HG03439 (cell line): ENCODE data around the gene SVOPL.

Experiments used
- ATAC-seq: cut with Tn5 transposase; IDR thresholded peaks from one replicate; pipeline ENCODE4 v1.9.1; 2021; ENCODE audit warnings: mild to moderate bottlenecking, moderate library complexity; ENCODE audit not compliant: unreplicated experiment

SVOPL gene

DNA sequence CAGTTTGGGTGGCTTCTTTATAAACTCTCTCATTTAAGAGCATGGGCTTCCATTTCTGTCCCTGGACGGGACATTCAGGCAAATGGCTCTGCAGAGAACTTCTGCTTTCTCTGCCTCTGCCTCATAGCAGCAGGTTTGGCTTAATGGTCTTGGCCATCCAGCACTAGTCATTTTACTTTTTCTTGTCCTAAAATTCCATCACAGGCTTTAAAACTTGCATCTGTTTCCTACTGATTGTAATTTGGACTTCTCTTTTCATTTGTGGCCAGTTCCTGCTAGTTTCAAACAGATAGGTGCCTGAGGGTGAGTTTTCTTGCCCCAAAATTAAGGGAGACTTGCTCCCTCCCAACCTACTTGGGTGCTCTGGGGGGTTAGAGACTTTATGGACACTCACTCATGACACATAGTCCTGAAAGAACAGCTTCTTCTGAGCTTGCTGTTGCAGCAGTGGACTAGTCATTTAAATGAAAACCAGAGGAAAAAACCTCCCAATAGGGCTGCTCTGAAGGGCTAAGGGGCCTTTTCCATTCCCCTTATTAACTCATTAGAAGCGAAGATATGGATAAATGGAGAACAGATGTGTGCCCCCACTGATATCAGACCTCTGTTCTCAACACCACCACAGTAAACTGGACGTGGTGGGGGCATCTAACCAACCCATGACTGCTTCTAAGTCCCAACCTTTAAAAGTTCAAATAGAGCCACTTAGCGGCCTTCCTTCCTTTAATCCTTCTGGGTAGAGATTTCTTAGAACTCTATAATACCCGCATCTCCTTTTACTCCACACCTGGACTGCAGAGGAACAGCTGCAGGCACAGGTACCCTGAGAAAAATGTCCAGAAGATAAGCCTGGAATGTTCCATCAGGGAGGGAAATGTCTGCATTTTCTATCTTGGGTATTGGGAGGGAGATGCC is 38.8 kb downstream of the SVOPL start:
- ATAC-seq: no peak

DNA sequence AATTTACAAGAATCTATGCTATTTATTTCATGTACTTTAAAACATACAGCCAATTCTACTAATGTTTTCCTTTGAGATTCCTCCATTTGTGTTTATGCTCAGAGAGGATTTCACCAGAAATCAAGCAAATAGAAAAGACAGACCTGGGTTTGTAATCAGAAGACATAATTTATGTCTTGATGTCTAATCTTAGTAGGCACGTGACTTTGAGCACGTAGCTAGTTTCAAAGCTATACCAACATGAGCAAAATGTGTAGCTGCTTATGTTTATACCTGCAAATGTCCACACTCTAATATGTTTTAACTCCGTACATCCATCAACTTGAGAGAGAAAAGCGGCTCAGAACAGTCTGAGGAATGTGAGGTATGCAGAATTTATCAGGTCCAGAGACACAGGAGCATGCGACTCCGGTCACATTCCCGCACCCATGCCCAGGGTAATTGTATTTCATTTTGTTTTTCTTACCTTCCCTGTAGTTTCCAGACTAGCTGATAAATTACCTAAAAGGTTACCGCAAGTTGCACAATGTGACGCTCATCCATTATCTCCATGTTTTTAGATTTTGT is 40.0 kb downstream of the SVOPL start:
- no peak for ATAC-seq

DNA sequence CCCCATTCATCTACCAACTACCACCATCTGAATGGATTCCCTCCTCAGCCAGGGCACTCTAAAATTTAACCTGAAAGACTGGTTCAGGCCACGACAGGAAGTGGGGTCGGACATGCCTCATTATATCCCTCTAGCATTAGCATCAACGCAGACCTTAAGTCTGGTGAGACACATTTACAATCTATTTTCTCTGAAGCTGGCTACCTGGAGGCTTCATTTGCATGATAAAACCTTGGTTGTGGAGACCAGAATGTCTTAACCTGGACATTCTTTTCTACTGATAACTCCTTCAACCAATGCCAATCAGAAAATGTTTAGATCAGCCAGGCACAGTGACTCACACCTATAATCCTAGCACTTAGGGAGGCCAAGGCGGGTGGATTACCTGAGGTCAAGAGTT is 42.3 kb downstream of the SVOPL start:
- ATAC-seq: no peak

DNA sequence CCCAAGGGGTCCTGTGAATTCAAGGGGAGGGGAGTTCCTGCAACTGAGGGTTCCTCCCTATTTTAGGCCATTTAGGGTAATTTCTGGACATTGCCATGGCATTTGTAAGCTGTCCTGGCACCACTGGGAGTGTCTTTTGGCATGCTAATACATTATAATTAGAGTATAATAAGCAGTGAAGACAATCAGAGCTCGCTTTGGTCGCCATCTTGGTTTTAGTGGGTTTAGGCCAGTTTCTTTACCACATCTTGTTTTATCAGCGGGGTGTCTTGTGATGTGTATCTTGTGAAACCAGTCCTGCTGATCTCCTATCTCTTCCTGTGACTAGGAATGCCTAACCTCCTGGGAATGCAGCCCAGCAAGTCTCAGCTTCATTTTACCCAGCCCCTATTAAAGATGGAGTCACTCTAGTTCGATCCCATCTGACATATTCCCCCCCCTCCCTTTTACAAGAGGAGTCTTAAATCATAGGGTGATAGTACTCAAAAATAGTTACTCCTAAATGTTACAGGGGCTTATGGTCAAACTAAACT is 43.2 kb downstream of the SVOPL start:
- no peak for ATAC-seq

DNA sequence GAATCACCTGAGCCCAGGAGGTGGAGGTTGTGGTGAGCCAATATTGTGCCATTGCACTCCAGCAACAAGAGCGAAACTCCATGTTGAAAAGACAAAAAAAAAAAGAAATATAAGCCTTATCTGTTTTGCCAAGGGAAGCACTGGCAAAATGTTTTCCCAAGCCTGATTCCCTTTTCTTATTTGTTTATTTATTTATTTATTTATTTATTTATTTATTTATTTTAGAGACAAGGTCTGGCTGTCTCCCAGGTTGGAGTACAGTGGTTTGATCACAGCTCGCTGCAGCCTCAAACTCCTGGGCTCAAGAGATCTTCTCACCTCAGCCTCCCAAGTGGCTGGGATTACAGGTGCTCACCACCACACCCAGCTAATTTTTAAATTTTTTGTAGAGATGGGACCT is 44.2 kb downstream of the SVOPL start:
- ATAC-seq: no peak

DNA sequence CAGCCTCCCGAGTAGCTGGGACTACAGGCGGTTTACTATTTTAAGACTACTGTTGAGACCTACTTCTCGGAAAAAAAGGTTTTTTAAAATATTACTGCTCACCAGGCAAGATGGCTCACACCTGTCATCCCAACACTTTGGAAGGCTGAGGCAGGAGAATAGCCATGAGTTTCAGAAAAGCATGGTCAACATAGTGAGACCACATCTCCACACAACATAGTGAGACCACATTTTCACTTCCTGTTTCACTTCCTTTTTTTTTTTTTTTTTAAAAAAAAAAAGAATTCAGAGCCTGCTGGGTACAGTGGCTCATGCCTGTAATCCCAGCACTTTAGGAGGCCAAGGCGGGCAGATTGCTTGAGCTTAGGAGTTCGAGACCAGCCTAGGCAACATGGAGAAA is 46.5 kb downstream of the SVOPL start:
- no peak for ATAC-seq

DNA sequence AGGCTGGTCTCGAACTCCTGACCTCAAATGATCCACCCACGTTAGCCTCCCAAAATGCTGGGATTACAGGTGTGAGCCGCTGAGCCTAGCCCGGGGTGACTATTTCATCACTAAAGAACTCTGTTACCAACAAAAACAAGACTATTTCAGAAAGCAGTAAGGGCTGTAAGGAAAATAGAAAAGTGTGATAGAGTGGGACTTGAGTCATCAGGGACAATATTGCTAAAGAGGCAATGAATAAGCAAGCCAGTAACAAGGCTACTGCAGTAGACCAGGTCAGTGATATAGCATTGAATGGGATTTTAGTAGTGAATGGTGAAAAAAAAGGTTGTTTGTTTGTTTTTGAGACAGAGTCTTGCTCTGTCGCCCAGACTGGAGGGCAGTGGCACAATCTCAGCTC is 51.7 kb downstream of the SVOPL start:
- no peak for ATAC-seq

DNA sequence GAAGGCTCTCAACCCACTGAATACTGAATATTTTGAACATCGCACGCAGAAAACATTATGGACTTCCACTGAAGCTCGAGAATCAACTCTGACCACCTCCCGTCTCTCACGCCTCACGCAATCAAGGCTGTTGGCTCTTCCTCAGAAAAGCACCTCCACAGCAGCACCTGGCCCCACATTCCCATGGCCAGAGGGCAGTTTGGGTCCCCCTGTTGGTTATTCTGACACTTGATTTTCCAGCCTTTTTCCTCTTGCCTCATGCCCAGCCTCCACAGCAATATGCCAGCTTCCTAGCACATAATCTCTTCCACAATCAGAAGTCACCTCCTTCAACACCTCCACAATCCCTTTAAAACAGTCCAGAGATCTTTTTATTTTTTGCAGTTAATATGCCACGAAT is 55.9 kb downstream of the SVOPL start:
- no peak for ATAC-seq

DNA sequence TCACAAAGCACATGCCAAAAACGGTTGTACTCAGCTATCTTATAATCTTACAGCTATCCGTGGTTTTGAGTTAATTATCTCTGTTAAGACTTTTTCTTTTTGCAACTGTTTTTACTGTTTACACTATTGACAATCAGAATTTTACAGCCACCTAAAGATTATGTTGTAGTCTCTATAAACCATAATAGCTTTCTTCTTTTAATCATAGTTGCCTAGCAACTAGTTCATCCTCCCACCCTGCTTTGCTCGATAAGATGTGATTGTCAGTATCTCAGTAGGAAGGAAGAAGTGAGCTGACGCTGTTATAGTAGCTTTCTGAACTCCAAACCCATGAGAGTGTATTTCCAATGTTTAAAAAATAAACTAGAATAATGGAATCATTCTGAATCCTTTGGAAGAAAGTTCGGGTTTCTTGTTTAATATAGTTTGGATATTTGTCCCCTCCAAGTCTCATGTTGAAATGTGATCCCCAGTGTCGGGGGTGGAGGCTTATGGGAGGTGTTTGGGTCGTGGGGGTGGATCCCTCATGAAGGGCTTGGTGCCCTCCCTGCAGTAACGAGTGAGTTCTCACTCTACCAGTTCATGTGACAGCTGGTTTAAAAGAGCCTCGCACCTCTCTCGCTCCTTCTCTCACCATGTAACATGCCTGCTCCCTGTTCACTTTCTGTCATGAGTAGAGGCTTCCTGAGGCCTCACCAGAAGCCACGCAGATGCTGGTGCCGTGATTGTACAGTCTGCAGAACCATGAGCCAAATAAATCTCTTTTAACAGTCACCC is 68.1 kb downstream of the SVOPL start:
- ATAC-seq: no peak

DNA sequence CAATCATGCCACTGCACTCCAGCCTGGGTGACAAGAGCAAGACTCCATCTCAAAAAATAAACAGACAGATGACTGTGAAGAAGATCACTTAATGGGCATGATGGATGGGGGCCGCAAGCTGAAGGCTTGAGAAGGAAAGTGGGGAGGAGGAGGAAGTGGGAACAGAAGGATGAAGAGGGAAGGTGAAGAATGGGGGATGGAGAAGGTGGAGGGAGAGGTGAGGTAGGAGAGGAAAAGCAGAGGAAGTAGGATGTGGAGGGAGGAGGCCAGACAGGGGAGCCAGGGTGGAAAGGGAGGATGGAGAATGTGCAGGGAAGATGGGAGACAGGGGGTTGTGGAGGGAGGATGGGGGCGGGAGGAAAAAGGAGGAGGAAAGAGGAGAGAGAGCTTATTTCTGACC is 68.8 kb downstream of the SVOPL start:
- ATAC-seq: no peak

DNA sequence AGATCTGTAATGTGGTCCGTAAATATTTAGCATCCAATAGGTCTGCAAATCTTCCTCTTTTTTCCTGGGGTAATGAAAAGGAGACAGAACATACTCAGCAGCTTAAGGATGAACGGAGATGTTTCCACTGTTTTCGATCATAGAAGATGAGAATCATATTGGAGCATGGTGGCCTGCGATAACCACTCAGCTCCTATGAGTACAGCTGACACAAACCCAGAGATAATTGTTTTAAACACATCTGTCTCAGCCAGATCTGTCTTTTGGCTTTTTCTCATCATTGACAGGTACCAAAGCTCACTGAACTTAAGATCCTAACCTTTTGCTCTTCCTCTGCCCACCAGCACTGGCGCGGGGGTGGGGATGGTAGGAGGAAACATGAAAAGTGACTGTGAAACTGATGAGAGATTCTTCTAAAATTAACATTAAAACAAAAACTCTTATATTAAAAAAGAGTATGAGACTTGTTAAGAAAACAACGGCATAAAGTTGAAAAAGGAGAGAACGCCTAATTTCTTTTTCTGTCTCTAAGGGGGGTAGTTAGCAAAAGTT is 71.0 kb downstream of the SVOPL start:
- no peak for ATAC-seq

DNA sequence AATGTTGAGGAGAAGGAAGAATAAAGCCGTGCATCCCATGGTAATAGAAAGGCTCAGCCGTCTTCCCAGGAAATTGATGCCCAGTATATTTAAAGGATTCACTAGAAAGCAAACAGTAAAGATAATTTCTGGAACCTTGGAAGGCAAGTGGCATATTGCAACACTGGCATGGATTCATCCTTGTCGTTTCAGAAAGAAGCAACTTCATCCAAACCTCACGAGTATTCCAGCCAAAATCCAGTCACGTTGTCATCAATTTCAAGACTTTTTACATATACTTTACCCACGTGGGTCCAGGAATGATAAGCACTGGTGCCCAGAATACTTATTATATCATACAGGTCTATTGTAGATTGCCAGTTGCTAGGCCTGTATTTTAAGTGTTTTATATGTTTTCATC is 73.8 kb downstream of the SVOPL start:
- ATAC-seq: no peak

DNA sequence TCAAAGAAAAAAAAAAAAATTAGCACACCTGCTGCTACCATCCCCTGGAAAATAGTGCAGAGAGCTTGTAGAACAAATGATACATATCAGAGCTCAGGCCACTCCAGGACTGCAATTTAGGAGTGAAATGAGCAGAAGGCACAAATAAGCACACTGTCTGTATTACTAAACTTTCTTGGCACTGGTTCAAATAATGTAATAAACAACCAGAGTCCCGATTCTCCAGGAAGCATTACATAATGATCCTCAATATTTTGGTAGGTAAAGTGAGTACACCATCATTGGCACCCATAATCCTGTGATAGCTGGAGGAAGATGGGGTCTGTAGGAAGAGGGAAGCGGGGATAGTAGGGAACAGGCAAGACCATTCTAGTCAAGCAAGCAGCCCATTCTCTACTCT is 74.3 kb downstream of the SVOPL start:
- no peak for ATAC-seq

DNA sequence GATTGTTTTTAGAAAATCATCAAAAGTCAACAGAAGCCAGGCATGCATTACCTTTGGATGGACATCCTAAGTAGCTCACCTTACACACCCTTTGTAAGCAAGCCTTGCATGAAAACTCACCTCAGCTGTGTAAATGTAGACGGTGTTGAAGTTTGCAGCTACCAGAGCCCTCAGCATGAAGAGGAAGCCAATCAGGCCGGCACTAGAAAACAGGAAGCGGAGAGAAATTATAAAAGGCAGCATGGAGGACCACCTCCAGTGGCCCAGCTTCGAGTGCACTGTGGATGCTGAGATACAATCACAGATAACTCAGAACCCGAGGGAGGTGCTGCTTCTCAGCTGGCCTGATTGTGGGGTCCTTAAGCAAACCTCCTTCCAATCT is 75.3 kb downstream of the SVOPL start:
- no peak for ATAC-seq

DNA sequence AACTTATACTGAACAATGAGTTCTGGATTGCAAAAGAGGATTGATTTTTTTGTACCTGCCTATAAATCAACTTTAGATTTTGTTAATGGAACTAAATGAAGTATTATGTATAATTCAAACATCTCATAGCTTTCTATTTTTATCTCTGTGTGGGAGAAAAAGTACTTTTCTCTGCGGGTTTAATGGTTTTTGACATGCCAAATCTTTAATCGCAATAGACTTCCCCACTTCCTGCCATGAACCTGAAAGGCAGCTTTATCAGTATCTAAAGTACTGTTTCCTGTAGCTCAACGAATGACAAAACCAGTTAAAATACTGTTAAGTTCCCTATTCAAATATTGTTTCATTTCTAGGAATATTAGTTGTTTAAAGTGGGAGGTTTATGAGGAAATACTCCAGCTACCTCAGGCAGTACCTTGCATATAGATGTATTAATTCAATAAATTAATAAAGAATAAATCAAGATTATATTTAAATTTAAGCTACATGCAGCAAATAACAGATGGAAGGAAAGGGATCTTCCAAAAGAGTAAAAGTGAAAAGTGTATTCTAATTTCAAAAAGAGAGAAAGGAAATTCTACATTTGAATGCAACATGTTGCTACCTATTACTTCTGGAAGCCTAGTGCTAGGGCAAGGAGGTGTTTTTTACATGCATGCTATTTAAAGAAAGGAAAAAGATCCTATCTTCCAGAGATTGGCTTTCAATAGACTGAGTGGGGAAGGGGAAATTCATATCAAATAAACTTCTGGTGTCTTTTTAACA is 75.9 kb downstream of the SVOPL start:
- ATAC-seq: no peak

DNA sequence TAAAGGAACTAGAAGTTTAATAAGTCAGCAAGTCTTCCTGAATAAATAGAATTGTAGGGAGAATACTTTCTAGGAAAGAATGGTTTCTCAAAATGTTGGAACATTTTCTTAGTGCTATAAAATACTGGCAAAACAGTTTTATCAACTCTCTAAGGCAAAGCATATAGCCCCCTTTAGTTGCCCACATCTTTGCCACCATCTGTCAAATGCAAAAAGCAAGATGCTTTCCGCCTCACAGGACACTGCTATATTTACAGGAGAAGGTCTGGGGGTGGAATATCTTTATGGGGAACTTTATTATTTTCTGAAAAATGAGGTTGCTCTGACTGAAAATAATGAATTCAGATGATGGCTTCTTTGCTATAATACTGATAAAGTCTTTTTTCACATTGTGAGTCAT is 78.3 kb downstream of the SVOPL start:
- no peak for ATAC-seq

DNA sequence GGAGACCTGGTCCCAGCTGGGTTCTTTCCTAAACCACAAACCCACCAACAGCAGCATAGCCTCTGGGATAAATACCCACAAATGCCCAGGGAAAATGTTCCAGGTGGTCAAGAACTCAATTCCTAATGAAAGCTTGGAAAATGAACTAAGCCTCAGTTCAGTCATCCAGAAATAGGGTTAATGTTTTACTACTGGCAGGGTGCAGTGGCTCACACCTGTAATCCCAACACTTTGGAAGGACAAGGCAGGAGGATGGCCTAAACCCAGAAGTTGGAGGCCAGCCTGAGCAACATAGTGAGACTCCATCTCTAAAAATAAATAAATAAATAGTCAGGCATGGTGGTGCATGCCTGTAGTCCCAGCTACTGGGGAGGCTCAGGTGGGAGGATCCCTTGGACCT is 82.2 kb downstream of the SVOPL start:
- no peak for ATAC-seq

DNA sequence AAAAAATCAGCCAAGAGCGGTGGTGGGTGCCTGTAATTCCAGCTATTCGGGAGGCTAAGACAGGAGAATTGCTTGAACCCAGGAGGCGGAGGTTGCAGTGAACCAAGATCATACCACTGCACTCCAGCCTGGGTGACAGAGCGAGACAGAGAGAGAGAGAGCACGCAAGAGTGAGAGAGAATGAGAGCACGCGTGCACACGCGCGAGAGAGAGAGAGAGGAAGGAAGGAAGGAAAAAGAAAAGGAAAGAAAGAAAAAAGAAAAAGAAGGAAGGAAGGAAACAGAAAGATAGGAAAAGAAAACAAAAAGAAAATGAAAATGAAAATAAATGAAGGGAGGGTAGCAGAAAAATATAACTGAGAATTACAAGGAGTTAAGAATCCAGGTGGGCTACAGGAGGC is 82.7 kb downstream of the SVOPL start:
- no peak for ATAC-seq

DNA sequence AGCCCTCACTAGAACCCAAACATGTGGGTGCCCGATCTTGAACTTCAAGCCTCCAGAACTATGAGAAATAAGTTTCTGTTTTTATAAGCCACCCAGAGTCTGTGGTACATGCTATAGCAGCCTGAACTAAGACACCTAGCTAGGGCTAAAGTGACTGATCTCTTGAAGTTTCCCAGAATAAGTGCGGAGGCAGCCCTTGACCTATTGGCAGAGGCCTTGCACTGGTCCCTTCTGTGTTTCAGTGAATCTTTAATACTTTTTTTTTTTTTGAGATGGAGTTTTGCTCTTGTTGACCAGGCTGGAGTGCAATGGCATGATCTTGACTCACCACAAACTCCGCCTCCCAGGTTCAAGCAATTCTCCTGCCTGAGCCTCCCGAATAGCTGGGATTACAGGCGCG is 85.1 kb downstream of the SVOPL start:
- ATAC-seq: no peak

DNA sequence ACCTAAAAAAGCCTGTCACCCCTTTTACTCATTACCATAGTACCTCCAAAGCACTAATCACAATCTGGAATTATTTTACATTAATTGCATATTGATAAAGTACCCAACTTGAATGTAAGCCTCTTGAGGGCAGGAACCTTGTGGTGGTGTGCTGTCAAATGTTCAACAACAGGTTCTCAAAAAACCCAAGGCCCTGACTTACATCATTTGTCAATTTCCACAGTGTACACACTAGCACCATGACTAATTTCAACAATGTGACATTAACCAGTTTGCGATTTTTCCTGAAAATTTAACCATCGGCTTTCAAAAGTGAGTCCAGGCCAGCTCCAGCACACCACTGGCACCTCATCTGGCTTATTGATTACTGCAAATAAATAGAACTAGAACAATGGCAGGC is 87.5 kb downstream of the SVOPL start:
- ATAC-seq: no peak
